Left renal cortex interstitium (tissue), 4 donors: Measurements from ENCODE around the gene LAMC3. TPM values are rescaled to one million over a fixed set of nuclear protein-coding genes. Genes with fewer than 3 reads are reported as not detected.

Experiments used
- DNase-seq, 4 donors: peaks; one replicate each; pipeline ENCODE4 v3.0.0-alpha.2; 2013; ENCODE audit warnings: low read depth in 4 of 4, low spot score in 2 of 4, missing footprints in 1 of 4
- polyA plus RNA-seq, 4 donors: library from polyadenylated mRNA; unstranded; fragments of 120-200 nt; gene quantifications; one replicate each; pipeline ENCODE4 v1.2.1, GENCODE V29; 2013; ENCODE audit not compliant: insufficient read length in 4 of 4

The LAMC3 gene
- polyA plus RNA-seq, 4 donors: 23.6 to 38.8 (median 28.7) TPM

DNA sequence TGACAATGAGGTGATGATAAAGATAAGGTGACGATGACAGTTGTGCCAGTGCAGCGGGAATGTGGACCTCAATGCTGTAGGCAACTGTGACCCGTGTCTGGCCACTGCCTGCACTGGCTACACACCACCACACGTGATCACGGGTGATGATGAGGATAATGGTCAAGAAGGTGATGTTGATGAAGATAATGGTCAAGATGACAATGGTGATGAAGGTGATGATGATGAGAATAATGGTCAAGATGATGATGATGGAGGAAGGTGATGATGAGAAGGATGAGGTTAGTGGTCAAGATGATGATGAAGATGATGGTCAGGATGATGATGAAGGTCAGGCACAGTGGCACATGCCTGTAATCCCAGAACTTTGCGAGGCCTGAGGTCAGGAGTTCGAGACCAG lies 56.6 kb downstream of the LAMC3 start:
- no peak for DNase-seq

GRCh38 chr9:131067625-131068024 lies 58.7 kb downstream of the LAMC3 start:
- no peak for DNase-seq

GRCh38 chr9:131068076-131068816 lies 59.3 kb downstream of the LAMC3 start:
- no peak for DNase-seq

GRCh38 chr9:131069699-131070098 lies 60.7 kb downstream of the LAMC3 start:
- DNase-seq: no peak

- no peak for DNase-seq
Observed at GRCh38 chr9:131072107-131072870, 63.3 kb downstream of the LAMC3 start.

DNA sequence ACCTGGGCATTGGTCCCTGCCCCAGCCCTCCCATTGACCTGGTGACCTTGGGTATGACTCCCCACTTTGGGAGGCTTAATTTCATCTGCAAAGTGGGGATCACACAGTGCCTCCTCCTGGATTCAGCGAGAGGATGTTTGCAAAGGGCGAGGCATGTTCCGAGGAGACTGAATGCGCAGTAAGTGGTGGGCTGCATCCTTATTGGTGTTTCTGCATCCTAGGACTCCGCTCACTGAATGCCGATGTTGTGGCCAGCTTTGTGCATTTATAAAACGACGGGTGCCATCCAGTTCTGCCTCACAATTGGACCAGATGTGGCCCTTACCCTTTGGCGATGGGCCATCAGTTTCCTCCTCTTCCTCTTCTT lies 63.9 kb downstream of the LAMC3 start:
- no peak for DNase-seq

DNA sequence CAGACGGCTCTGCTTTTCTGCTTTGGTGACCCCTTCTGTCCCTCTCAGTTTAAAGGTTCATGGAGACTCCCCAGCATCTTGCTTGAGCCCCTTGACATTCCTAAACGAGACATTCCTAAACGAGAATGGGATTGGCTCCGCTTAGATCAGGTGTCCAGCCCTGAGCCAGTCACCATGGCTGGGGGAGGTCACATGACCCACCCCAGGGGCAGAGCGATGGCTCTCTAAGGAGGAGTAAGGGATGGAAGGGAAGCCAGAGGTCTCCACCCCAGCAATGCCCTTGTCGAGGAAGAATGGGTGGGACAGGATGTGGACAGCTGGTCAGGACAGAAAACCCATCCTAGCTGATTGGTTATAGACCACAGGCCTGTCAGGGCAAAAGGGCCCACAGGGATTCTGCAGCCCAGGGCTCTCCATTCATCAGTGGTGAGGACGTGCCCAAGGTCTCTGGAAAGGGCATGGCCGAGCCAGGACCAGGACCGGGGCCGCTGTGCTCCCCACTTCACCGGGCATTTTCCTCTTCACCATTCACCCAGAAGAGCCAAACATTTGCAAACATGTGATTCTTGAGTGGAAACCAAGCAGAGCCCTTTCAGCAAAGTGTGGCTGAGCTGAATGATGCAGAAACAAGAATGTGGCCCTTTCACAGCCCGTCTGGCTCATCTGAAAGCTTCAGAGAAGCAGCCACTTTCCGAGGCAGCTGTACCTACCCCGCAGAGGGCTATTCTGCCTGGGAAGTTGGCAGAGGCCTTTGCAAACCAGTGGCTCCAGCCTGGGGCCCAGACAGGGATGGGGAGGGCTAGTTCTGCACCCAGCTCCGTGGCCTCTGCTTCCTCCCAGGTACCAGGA lies 67.6 kb downstream of the LAMC3 start:
- no peak for DNase-seq

- DNase-seq: no peak
Observed at GRCh38 chr9:131078427-131079366, 69.7 kb downstream of the LAMC3 start.

DNA sequence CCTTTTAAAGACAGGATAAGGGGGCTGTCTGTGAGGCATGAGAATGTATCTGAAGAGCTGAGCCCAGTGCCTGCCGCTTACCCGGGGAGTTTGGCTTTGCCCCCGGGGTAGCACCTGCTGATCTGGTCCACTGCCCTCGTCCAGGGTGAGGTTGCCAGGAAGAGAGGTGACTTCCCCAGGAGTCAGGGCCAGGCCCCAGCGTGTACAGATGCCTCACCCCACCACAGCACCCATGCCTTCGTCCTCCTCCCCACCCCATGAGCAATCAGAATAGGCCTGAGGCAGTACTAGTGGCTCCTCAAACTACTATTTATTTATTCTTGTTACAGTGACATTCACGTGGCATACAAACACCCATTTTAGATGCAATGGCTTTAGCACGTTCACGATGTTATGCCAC lies 71.6 kb downstream of the LAMC3 start:
- DNase-seq: no peak

DNA sequence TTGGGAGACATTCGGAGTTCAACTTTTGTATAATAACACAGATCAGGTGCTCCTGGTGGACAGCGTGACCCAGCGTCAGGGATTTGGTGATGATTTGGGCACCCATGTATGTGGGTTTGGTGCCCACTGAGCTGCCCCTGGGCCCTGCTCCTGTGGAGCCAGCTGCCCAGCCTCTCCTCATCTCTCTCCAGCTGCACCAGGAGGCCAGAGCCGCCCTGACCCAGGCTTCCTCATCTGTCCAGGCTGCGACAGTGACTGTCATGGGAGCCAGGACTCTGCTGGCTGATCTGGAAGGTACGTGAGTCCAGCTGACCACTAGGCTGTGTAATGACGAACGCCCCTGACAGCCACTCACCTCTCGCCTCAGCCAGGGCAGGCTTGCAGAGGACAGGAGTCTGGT lies 72.9 kb downstream of the LAMC3 start:
- DNase-seq: no peak

DNA sequence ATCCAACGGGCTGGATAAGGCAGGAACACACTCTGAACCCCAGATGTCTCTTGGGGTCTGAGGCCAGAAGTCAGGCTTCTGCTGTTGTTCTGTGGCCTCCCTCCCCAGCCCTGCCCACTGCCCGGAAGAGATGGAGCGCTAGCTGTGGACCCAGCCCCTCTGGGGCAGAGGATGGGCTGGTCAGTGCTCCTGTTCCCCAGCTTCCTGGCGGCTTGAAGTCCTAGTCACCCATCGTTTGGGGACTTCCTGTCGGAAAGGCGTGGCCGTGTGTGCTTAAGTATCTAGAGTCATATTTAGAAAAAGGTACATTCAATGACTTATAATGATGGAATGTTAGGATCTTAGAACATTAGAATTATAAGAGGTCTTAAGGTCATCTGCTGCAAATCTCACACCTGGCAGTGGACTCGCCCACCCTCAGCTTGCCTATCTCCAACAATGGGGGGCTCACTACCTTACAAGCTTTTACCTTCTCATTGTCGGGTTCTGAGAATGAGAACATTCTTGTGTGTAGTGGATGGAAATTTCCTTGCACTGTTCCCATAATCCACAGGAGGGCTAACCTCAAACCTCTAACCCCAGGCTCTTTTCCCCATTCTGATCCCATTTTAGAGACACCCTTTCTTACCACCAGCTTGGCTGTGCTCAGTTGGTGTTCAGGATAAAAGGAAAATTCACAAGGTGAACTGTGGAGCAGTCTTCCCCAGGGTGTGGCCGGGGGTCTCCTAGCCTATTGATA lies 74.0 kb downstream of the LAMC3 start:
- DNase-seq: no peak

DNA sequence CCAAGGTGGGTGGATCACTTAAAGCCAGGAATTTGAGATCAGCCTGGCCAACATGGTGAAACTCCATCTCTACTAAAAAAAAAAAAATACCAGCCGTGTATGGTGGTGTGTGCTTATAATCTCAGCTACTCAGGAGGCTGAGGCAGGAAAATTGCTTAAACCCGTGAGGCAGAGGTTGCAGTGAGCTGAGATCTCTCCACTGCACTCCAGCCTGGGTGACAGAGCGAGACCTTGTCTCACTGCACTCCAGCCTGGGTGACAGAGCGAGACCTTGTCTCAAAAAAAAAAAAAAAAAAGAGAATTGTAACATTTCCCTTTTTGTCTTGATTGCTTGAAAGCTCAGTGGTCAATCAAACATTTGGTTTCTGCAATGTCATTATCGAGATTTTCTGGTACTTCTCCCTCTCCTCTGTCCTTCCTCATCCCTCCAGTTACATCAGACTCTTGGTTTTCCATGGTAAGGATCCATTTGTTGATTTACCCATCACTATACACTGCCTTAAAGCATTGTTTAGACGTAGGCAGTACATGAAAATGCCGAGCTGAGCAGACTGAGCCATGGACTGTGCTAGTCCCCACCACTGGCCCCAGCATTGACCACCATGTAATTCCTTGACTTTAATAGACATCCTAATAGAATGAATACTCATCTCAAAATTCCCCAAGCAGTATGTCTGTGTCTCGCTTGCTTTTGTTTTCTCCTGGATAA lies 75.8 kb downstream of the LAMC3 start:
- DNase-seq: no peak

DNA sequence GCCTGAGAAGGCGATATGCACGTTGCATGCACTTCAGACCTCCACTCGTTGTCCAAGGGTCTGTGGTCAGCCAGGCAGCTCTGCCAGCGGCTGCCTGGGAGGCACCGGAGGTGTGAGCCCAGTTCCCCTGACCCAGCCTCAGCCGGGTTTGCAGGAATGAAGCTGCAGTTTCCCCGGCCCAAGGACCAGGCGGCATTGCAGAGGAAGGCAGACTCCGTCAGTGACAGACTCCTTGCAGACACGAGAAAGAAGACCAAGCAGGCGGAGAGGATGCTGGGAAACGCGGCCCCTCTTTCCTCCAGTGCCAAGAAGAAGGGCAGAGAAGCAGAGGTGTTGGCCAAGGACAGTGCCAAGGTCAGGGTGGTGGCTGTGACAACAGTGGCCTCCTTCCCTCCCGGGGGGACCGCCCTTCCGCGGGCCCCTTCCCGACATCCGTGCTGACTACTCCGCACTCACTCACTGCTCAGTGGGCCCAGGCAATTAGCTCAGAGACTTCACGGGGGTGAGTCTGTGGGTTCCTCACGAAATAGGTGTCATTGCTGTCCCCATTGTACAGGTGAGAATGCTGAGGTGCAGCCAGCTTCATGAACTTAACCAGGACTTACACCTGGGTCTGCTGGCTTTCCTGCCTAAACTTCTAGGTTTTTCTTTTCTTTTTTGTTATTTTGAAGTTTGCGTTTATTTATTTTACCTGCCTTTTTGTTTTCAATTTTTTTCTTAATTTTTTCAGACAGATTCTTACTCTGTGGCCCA lies 76.6 kb downstream of the LAMC3 start:
- DNase-seq: no peak

- no peak for DNase-seq
Observed at GRCh38 chr9:131087354-131087893, 78.5 kb downstream of the LAMC3 start.

- no peak for DNase-seq
Observed at GRCh38 chr9:131090025-131090787, 81.2 kb downstream of the LAMC3 start.

DNA sequence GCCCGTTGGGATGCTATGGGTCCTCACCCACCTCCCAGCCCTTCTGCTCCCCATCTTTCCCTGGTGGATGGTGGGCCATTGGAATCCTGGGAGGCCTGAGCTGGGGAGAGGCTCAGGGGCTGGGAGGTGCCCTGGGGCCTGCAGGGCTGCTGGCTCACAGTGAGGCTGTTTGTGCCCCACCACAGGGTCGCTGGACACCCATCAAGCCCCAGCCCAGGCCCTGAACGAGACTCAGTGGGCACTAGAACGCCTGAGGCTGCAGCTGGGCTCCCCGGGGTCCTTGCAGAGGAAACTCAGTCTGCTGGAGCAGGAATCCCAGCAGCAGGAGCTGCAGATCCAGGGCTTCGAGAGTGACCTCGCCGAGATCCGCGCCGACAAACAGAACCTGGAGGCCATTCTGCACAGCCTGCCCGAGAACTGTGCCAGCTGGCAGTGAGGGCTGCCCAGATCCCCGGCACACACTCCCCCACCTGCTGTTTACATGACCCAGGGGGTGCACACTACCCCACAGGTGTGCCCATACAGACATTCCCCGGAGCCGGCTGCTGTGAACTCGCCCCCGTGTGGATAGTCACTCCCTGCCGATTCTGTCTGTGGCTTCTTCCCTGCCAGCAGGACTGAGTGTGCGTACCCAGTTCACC lies 82.5 kb downstream of the LAMC3 start:
- DNase-seq: no peak

DNA sequence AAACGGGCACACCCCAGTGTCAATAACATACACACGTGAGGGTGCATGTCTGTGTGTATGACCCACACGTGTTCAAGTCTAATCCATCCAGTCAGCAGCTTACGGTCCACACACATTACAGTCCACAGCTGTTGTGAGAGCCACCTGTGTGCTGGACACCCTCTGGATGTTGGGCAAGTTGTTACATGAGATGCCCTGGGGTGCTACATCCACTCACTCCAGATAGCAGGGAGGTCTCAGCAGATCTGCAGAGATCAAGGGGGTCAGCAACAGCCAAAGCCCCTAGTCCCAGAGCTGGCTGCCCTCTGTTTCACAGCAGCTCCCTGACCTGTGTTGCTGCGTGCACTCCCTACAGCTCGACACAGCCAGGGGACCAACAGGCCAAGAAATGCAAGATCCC lies 83.1 kb downstream of the LAMC3 start:
- no peak for DNase-seq
